ENCODE measurements around the gene DNMT3B.

GRCh38 chr20:32737371-32738223 lies 24.6 kb upstream of the DNMT3B start:
- TF ChIP-seq CTCF (IDR thresholded peaks at IDR 0.05; ENCODE audit: insufficient read depth, low read length, poor library complexity, severe bottlenecking) (no peak), EZH2phosphoT487 (conservative IDR thresholded peaks at IDR 0.05; ENCODE audit: low read length) (no peak)
